GM12878 (cell line): ENCODE data around the gene B3GNT8. TPM values are rescaled to one million over a fixed set of nuclear protein-coding genes. Genes with fewer than 3 reads are reported as not detected.

Experiments
- BCL3 ChIP-seq: IDR thresholded peaks from 2 replicates; pipeline ENCODE4 v1.6.1; 2011; ENCODE audit warnings: borderline replicate concordance, low read depth, mild to moderate bottlenecking, moderate library complexity, low read length; ENCODE audit not compliant: insufficient read depth, poor library complexity, severe bottlenecking
- BMI1 ChIP-seq: fragments of 450-650 bp; IDR thresholded peaks from 2 replicates; pipeline ENCODE4 v1.6.1; 2016; ENCODE audit warnings: mild to moderate bottlenecking, moderate library complexity, borderline replicate concordance
- CBX3 ChIP-seq: fragments of 200-600 bp; sonication (generic); IDR thresholded peaks from 2 replicates; pipeline ENCODE4 v1.6.1; 2016; ENCODE audit warnings: low read depth, borderline replicate concordance
- CHD2 ChIP-seq: IDR thresholded peaks from 2 replicates; pipeline ENCODE4 v1.6.1; 2011; ENCODE audit warnings: low read depth, low read length, improper control_type of control experiment, borderline replicate concordance
- CHD4 ChIP-seq: fragments of 200-600 bp; sonication (generic); IDR thresholded peaks from 2 replicates; pipeline ENCODE4 v1.6.1; 2016; ENCODE audit warnings: mild to moderate bottlenecking
- ETV6 ChIP-seq, 2 experiments: fragments of 450-650 bp in 1 of 2; IDR thresholded peaks in 1 of 2; conservative IDR thresholded peaks in 1 of 2; 2 replicates each; pipeline ENCODE4 v1.6.1; 2014; ENCODE audit warnings: antibody characterized with exemption in 1 of 2, borderline replicate concordance in 1 of 2, low read depth in 1 of 2, mild to moderate bottlenecking in 1 of 2, moderate library complexity in 1 of 2
- EZH2 ChIP-seq: IDR thresholded peaks from 2 replicates; pipeline ENCODE4 v1.6.1; 2012; ENCODE audit warnings: low read depth, mild to moderate bottlenecking, control low read depth, inconsistent platforms, low read length, borderline replicate concordance; ENCODE audit not compliant: control insufficient read depth
- HDAC6 ChIP-seq: fragments of 200-600 bp; sonication (generic); IDR thresholded peaks from one replicate; pipeline ENCODE4 v1.8.0; 2017; ENCODE audit warnings: antibody characterized with exemption; ENCODE audit not compliant: unreplicated experiment
- HDGF ChIP-seq: fragments of 450-650 bp; IDR thresholded peaks from 2 replicates; pipeline ENCODE4 v1.6.1; 2016; ENCODE audit warnings: antibody characterized with exemption
- IKZF1 ChIP-seq: fragments of 450-650 bp; conservative IDR thresholded peaks from 2 replicates; pipeline ENCODE4 v1.6.1; 2017; ENCODE audit warnings: antibody characterized with exemption, mild to moderate bottlenecking
- IKZF2 ChIP-seq, 2 experiments: fragments of 450-650 bp; IDR thresholded peaks; 2 replicates each; pipeline ENCODE4 v1.6.1; 2017; ENCODE audit warnings: mild to moderate bottlenecking in 2 of 2, moderate library complexity in 2 of 2
- KLF5 ChIP-seq: fragments of 450-650 bp; IDR thresholded peaks from 2 replicates; pipeline ENCODE4 v1.6.1; 2014; ENCODE audit warnings: mild to moderate bottlenecking; ENCODE audit not compliant: partially characterized antibody
- MEF2B ChIP-seq: fragments of 450-650 bp; IDR thresholded peaks from 2 replicates; pipeline ENCODE4 v1.6.1; 2018; ENCODE audit warnings: mild to moderate bottlenecking, moderate library complexity; ENCODE audit not compliant: partially characterized antibody, poor library complexity, severe bottlenecking
- MTA2 ChIP-seq: fragments of 450-650 bp; IDR thresholded peaks from 2 replicates; pipeline ENCODE4 v1.6.1; 2016; ENCODE audit warnings: low read depth, mild to moderate bottlenecking, moderate library complexity
- NFYB ChIP-seq: IDR thresholded peaks from 2 replicates; pipeline ENCODE4 v1.6.1; 2011; ENCODE audit warnings: low read depth, mild to moderate bottlenecking, low read length, improper control_type of control experiment, moderate library complexity; ENCODE audit not compliant: insufficient read depth
- NR2C2 ChIP-seq: IDR thresholded peaks from 2 replicates; pipeline ENCODE4 v1.6.1; 2011; ENCODE audit warnings: borderline replicate concordance, low read depth; ENCODE audit not compliant: control insufficient read depth, insufficient read length
- PML ChIP-seq: IDR thresholded peaks from 2 replicates; pipeline ENCODE4 v1.6.1; 2012; ENCODE audit warnings: low read length, inconsistent platforms
- POLR2A ChIP-seq: IDR thresholded peaks from 2 replicates; pipeline ENCODE4 v1.6.1; 2011; ENCODE audit warnings: low read depth, mild to moderate bottlenecking, low read length
- RFX5 ChIP-seq: IDR thresholded peaks from 2 replicates; pipeline ENCODE4 v1.6.1; 2011; ENCODE audit warnings: low read depth, low read length, improper control_type of control experiment
- RUNX3 ChIP-seq: IDR thresholded peaks from 2 replicates; pipeline ENCODE4 v1.6.1; 2012; ENCODE audit warnings: low read length, inconsistent platforms
- STAT1 ChIP-seq: fragments of 450-650 bp; conservative IDR thresholded peaks from 2 replicates; pipeline ENCODE4 v1.6.1; 2014; ENCODE audit warnings: antibody characterized with exemption, mild to moderate bottlenecking
- SUZ12 ChIP-seq: fragments of 200-600 bp; sonication (generic); IDR thresholded peaks from one replicate; pipeline ENCODE4 v1.6.1; 2018; ENCODE audit warnings: antibody characterized with exemption, mild to moderate bottlenecking; ENCODE audit not compliant: unreplicated experiment
- TCF3 ChIP-seq: IDR thresholded peaks from 2 replicates; pipeline ENCODE4 v1.6.1; 2012; ENCODE audit warnings: low read depth, mild to moderate bottlenecking, low read length, borderline replicate concordance; ENCODE audit not compliant: insufficient read depth
- TCF7 ChIP-seq: IDR thresholded peaks from 2 replicates; pipeline ENCODE4 v1.6.1; 2014; ENCODE audit warnings: antibody characterized with exemption, borderline replicate concordance
- ZBTB40 ChIP-seq: fragments of 450-650 bp; IDR thresholded peaks from 2 replicates; pipeline ENCODE4 v1.6.1; 2016; ENCODE audit warnings: mild to moderate bottlenecking, moderate library complexity, borderline replicate concordance
- ZNF217 ChIP-seq: fragments of 450-650 bp; IDR thresholded peaks from 2 replicates; pipeline ENCODE4 v1.6.1; 2017; ENCODE audit warnings: antibody characterized with exemption, mild to moderate bottlenecking
- polyA plus RNA-seq, 11 experiments: library from polyadenylated mRNA; depleted of rRNA in 4 of 11; unstranded in 6 of 11; stranded (reverse) in 5 of 11; fragments of >200 nt; fragmentation: Nextera tagmentation in 4 of 11; fragmentation: Illumina TruSeq in 1 of 11; extraction: Ambion mirVana in 4 of 11; extraction: Trizol in 1 of 11; gene quantifications; 1 replicate in 1 of 11; 2 replicates in 10 of 11; pipeline versions ENCODE4 v1.2.1 to v1.2.3, GENCODE V29; 2011 to 2016; ENCODE audit warnings: inconsistent platforms in 2 of 11, missing spikeins in 2 of 11, low read depth in 1 of 11
- total RNA-seq, 4 experiments: library from RNA; depleted of rRNA in 3 of 4; stranded (reverse); fragments of >200 nt in 3 of 4; fragmentation: Illumina TruSeq in 1 of 4; extraction: Trizol in 1 of 4; gene quantifications; 2 replicates each; pipeline versions ENCODE4 v1.2.1 to v1.2.3, GENCODE V29; 2013 to 2021

The B3GNT8 gene
- total and polyA plus RNA-seq, 10 of the 15 experiments (the other 5 are each of a cell fraction or from before 2014, with no cell fraction given): 0.06 to 1.2 (median 0.31) TPM; not detected in 4

- no peak for TF ChIP-seq TCF3
- no peak for TF ChIP-seq CBX3
- TF ChIP-seq HDAC6: no peak
- TF ChIP-seq ZBTB40: peak; percentile 63
- TF ChIP-seq RFX5: peak; percentile 62
- no peak for TF ChIP-seq EZH2
- TF ChIP-seq HDGF: peak; percentile 81
- TF ChIP-seq IKZF1: peak; percentile 74
- peak; percentile 41; the same call in 1 of the 2 replicates for TF ChIP-seq NFYB
- TF ChIP-seq POLR2A: peak; percentile 78
- TF ChIP-seq PML: no peak
- TF ChIP-seq ZNF217: no peak
- TF ChIP-seq MTA2: no peak
- no peak for TF ChIP-seq BCL3
- TF ChIP-seq BMI1: no peak
- TF ChIP-seq SUZ12: no peak
- TF ChIP-seq RUNX3: peak; percentile 60
- TF ChIP-seq KLF5: peak; percentile 83
- TF ChIP-seq STAT1: peak; percentile 90; the same call in 1 of the 2 replicates
- peak; percentile 69; the same call in 1 of the 2 replicates for TF ChIP-seq CHD2
- TF ChIP-seq CHD4: no peak
- TF ChIP-seq ETV6 (conservative IDR thresholded peaks at IDR 0.05 in 1 of 2, IDR thresholded peaks at IDR 0.05 in 1 of 2; ENCODE audit: borderline replicate concordance in 1 of 2, low read depth in 1 of 2): no peak
- TF ChIP-seq IKZF2 (IDR thresholded peaks at IDR 0.05): no peak
- TF ChIP-seq NR2C2: no peak
- peak; percentile 66 for TF ChIP-seq MEF2B
- TF ChIP-seq TCF7: no peak
Measured at GRCh38 chr19:41397086-41398049, 29.8 kb downstream of the B3GNT8 start, which contains the start of the genes BCKDHA and EXOSC5 (continued).
